T47D (cell line): ENCODE measurements around the gene PCDHGA12.

Experiments used
- DNase-seq, 2 experiments: peaks; one replicate each; pipeline versions ENCODE4 v3.0.0 to v3.0.0-alpha.2; 2011 to 2012; ENCODE audit warnings: low read depth in 1 of 2, low spot score in 1 of 2
- JUND ChIP-seq: IDR thresholded peaks from 2 replicates; pipeline ENCODE4 v1.6.1; 2012; ENCODE audit warnings: low read depth
- in situ Hi-C: cut with HindIII; loops from 2 replicates; pipeline ENCODE4 v1.10.0; 2016; ENCODE audit warnings: low sequenced_read_pairs, low pct_unique_long_range_greater_than_20kb

PCDHGA12 gene

DNA sequence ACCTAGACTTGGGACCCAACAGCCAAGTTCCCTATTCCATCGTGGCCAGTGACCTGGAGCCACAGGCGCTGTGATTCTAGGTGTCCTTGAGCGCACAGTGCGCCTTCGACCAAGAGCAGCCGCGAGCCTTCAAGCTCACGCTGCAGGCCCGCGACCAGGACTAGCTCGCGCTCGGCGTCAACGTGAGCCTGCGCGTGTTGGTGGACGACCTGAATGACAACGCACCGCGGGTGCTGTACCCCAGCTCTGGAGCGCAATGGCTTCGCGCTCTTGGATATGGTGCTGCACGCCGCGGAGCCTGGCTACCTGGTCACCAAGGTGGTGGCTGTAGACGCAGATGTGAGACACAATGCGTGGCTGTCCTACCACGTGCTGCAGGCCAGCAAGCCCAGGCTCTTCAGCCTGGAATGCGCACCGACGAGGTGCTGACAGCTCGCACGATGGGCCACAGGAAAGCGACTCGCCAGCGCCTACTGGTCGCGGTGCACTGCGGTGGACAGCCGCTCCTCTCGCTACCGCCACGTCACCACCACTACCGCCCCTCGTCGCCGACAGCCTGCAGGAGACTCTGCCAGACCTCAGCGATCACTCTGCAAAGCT is 11.4 kb downstream of the PCDHGA12 start:
- no peak for DNase-seq
- in situ Hi-C loops, result no loop called here
- TF ChIP-seq JUND, result no peak

DNA sequence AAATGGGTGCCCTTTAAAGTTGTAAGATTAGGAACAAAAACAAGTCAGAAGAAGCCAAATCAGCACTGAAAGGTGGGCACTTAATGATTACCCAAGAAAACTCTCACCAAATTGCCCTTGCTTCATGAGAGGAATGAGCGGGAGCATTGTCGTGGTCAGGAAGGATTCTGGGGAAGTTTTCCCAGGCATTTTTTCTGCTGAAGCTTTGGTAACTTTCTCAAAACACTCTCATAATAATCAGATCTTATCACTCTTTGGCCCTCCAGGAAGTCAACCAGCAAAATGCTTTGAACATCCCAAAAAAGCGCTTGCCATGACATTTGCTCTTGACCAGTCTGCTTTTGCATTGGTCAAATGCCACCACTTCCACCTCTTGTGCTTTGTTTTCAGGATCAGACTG is 35.0 kb downstream of the PCDHGA12 start:
- in situ Hi-C loops, result no loop called here
- TF ChIP-seq JUND, result no peak

DNA sequence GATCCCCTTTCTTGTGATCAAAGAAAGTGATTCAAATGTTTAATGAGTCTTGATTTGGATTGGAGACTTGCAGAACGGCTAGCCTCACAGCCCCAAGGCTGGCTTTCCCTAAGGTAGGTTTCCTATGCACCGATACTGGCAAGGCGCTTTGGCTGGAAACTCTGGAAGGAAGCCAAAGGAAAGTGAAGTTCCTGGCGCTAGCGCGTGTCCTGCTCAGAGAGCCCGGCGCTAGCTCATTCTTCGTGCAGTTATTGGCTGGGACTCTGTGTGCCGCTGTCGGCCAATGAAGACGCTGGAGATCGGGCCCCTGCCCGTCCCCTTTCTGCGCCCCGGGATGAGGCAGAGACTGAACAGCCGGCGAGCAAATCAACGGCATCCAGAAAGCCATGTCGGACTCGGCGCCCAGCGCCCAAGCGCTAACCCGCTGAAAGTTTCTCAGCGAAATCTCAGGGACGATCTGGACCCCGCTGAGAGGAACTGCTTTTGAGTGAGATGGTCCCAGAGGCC is 45.4 kb downstream of the PCDHGA12 start, which contains the start of gene PCDHGC3:
PCDHGC3 (plus strand) TSS at position 342 of the 507 bp plus-strand sequence; CDS start at position 493, 151 bp downstream.
- DNase-seq, result peak; percentile 99
- in situ Hi-C loops, result no loop called here
- no peak for TF ChIP-seq JUND

More for the DNA sequence above, 35.0 kb downstream of the PCDHGA12 start:
- DNase-seq, result no peak

DNA sequence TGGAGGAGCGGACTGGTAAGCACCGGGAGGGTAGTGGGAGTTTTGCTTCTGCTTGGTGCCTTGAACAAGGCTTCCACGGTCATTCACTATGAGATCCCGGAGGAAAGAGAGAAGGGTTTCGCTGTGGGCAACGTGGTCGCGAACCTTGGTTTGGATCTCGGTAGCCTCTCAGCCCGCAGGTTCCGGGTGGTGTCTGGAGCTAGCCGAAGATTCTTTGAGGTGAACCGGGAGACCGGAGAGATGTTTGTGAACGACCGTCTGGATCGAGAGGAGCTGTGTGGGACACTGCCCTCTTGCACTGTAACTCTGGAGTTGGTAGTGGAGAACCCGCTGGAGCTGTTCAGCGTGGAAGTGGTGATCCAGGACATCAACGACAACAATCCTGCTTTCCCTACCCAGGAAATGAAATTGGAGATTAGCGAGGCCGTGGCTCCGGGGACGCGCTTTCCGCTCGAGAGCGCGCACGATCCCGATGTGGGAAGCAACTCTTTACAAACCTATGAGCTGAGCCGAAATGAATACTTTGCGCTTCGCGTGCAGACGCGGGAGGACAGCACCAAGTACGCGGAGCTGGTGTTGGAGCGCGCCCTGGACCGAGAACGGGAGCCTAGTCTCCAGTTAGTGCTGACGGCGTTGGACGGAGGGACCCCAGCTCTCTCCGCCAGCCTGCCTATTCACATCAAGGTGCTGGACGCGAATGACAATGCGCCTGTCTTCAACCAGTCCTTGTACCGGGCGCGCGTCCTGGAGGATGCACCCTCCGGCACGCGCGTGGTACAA is 46.0 kb downstream of the PCDHGA12 start:
- in situ Hi-C loops, result no loop called here
- DNase-seq, result peak; percentile 70 to 83
- no peak for TF ChIP-seq JUND

DNA sequence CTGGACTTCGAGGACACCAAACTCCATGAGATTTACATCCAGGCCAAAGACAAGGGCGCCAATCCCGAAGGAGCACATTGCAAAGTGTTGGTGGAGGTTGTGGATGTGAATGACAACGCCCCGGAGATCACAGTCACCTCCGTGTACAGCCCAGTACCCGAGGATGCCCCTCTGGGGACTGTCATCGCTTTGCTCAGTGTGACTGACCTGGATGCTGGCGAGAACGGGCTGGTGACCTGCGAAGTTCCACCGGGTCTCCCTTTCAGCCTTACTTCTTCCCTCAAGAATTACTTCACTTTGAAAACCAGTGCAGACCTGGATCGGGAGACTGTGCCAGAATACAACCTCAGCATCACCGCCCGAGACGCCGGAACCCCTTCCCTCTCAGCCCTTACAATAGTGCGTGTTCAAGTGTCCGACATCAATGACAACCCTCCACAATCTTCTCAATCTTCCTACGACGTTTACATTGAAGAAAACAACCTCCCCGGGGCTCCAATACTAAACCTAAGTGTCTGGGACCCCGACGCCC is 46.8 kb downstream of the PCDHGA12 start:
- DNase-seq, result no peak
- in situ Hi-C loops, result no loop called here
- no peak for TF ChIP-seq JUND

DNA sequence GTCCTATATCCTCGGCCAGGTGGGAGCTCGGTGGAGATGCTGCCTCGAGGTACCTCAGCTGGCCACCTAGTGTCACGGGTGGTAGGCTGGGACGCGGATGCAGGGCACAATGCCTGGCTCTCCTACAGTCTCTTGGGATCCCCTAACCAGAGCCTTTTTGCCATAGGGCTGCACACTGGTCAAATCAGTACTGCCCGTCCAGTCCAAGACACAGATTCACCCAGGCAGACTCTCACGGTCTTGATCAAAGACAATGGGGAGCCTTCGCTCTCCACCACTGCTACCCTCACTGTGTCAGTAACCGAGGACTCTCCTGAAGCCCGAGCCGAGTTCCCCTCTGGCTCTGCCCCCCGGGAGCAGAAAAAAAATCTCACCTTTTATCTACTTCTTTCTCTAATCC is 47.5 kb downstream of the PCDHGA12 start:
- no peak for TF ChIP-seq JUND
- DNase-seq, result no peak

DNA sequence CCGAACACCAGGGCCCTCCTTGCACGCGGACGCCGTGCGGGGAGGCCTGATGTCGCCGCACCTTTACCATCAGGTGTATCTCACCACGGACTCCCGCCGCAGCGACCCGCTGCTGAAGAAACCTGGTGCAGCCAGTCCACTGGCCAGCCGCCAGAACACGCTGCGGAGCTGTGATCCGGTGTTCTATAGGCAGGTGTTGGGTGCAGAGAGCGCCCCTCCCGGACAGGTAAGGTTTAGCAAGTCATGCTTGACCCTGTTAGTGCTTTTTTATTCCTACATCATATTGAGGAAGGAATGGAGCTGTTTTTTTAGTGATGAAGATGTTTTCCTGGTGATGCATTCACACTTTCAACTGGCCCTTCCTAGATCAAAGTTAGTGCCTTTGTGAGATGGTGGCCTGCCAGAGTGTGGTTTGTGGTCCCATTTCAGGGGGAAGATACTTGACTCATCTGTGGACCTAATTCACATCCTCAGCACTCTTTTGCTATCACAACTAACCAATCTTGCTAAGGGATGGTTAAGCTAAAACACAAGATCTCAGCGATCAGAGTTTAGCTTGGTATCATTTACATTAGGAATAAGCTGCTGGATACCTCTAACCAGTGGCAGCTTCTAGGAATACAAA is 48.1 kb downstream of the PCDHGA12 start:
- in situ Hi-C loops, result no loop called here
- peak in 1 of 2 experiments; percentile 53 for DNase-seq
- no peak for TF ChIP-seq JUND

More for the DNA sequence above, 47.5 kb downstream of the PCDHGA12 start:
- in situ Hi-C loops, result no loop called here

DNA sequence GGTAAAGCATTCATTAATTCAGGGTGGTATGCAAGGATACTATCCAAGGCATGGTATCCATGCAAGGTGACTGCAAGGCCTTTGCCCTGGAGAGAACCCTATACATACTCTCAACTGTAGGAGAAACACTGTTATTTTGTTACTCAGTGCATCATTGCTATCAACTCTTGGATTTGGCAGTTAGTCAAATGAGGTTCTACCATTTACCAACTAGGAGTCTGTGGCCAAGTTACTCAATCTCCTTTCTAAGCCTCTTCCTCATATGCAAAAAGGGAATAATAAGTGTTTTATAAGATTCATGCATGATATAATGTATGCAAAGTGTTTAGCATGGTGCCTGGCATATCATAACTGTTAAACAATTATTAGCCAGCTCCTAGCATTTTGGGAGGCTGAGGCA is 49.5 kb downstream of the PCDHGA12 start:
- DNase-seq, result no peak
- TF ChIP-seq JUND, result no peak
- in situ Hi-C loops, result no loop called here
